Stimulated activated CD8-positive, alpha-beta memory T cell treated with anti-CD3 and anti-CD28 coated beads, Interleukin-7, amount 100 ng/mL, for 1 hour (primary cell): ENCODE measurements around the gene WNT9A.

Experiments used
- DNase-seq, 2 donors: peaks; one replicate each; pipeline ENCODE4 v3.0.0-alpha.2; 2020; ENCODE audit warnings: low read depth in 2 of 2

WNT9A gene

DNA sequence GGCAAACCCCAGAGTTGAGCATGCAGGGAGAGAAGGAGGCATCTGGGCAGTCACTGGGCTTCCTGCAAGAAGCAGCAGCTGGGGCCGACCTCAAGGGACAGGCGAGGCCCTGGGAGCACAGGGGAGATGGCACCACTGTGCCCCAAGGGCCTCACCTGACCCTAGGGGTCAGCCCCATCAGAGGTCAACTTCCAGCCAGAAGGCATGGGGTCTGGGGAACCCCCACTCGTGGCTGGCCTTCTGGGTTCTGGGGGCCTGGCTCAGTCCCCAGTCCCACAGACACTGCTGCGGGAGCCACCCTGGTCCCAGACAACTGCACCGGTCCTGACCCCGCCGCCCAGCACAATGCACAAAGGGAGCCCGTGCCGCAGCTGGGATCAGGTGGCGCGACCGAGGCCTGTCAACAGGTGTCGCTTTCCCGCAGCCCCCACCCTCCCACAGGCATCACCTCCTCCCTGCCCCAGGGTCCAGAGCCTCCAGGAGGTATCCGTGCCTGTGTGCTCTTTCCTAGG, 6.2 kb downstream of the WNT9A start:
- DNase-seq = no peak

DNA sequence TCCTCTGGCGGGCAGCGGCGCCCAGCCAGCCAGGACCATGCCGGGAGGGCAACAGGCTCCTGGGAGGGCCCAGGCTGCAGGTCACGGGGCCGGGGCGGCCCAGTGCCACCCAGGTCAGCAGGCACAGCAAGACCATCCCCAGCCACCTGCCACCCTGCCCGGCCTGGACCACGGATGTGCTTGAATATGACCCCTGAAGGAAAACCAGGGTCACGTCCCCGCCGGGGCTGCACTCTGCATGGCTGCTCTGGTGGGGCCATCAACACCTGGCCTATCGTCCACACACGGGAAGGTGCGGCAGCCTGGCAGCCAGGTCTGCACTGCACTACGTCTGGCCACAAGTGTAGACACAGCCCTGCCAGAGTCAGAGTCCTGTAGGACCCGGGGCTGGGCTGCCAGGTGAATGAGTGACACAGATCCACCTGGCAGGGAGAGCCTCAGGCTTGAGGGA, 6.9 kb downstream of the WNT9A start:
- no peak for DNase-seq

- DNase-seq = no peak
These were observed 7.7 kb downstream of the WNT9A start for GRCh38 chr1:227939791-227940771.

- no peak for DNase-seq
These were observed 8.6 kb downstream of the WNT9A start for GRCh38 chr1:227938911-227939790.

DNA sequence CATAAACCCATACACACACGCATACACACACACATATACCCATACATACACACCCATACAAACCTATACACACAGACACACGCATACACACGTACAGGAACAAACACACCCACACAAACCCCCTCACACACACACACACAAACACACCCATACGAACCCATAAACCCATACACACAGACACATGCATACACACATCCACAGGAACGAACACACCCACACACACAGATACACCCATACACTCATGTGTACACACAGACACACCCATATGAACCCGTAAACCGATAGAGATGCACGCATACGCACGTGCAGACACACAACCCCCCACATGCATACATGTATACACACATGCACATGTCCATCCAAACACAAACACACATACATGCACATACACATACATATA, 9.5 kb downstream of the WNT9A start:
- no peak for DNase-seq

- DNase-seq = no peak
These were observed 9.9 kb downstream of the WNT9A start for GRCh38 chr1:227937838-227938145.

DNA sequence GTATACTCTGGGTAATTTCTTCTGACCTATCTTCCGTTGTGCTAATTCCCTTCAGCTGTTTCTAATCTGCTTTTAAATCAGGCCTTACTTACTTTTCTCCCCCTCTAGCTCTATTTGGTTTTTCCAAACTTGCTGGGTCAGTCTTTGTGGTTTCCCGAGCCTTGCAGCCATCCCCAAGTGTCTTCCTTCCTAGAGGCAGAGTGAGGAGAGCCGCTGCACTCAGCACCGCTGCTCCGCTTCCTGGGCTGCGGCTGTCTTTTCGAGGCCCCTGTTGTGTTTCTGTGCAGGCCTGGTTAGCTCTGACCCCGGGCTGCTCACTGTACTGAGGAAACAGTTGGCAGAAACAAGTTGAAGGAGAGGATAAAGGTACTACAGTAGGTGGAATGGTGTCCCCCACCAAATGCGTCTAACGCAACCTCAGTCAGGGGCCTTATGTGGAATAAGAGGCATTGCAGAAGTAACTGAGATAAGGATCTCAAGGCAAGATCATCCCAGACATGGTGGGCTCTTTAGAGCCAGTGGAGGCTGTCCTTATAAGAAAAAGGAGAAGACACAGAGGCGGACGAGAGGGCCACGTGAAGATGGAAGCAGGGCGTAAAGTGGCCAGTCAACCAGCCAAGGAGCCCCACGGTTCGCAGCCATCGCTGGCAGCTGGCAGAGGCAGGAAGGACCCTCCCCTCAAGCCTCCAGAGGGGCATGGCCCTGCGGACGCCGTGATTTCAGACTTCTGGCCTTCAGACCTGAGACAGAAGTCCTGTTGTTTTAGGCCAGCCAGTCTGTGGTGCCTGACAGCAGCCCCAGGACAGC, 10.5 kb downstream of the WNT9A start:
- DNase-seq = no peak

DNA sequence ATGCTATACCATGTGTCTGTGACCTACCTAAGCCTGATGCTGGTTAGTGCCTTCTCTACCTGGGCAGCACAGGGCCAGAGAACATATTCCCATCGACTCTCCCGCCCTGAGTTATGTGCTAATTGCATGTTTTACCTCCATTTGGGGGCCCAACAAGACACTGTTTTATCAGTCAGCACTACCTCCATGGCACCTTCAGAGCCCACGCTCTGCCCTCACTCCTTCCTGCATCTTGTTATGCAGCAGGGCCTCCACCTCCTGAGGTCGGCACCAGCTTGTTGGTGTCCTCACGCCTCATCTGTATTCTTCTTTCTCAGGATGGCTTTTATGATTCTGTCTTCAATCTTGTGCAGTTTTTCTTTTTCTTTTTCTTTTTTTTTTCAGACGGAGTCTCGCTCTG, 11.9 kb downstream of the WNT9A start:
- DNase-seq = no peak

GRCh38 chr1:227934476-227935313, 13.0 kb downstream of the WNT9A start:
- DNase-seq = peak in 1 of 2 donors; percentile 4

DNA sequence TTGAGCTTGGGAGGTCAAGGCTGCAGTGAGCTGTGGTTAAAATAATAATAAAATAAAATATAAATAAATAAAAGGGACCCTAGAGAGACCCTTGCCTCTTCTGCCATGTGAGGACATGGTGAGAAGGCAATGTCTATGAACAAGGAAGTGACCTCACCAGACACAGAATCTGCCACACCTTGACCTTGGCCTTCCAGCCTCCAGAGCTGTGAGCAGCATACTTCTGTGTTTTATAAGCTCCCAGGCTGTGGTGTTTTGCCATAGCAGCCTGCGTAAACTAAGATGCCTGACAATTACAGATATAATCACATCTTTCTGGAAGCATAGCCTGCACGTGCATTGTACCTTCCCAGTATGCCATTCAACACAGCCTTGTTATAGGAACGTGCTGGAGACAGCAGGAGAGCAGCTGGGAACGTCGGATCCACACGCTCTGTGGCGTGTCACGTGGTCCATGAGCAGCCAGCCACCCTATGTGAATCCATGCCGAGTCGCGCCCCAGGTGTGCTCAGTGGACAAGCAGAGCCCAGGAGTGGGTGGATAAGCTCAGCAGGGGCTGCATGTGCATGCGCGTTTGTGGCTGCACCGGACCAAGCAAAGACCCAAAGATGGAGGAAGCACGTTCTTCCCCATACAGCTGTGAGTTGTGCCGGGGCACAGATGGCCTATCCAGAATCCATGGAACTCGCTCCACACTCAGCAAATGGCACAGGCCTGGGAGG, 17.8 kb downstream of the WNT9A start:
- no peak for DNase-seq

- DNase-seq = no peak
These were observed 18.8 kb downstream of the WNT9A start for GRCh38 chr1:227928811-227929375.

- no peak for DNase-seq
These were observed 19.6 kb downstream of the WNT9A start for GRCh38 chr1:227927971-227928741.

DNA sequence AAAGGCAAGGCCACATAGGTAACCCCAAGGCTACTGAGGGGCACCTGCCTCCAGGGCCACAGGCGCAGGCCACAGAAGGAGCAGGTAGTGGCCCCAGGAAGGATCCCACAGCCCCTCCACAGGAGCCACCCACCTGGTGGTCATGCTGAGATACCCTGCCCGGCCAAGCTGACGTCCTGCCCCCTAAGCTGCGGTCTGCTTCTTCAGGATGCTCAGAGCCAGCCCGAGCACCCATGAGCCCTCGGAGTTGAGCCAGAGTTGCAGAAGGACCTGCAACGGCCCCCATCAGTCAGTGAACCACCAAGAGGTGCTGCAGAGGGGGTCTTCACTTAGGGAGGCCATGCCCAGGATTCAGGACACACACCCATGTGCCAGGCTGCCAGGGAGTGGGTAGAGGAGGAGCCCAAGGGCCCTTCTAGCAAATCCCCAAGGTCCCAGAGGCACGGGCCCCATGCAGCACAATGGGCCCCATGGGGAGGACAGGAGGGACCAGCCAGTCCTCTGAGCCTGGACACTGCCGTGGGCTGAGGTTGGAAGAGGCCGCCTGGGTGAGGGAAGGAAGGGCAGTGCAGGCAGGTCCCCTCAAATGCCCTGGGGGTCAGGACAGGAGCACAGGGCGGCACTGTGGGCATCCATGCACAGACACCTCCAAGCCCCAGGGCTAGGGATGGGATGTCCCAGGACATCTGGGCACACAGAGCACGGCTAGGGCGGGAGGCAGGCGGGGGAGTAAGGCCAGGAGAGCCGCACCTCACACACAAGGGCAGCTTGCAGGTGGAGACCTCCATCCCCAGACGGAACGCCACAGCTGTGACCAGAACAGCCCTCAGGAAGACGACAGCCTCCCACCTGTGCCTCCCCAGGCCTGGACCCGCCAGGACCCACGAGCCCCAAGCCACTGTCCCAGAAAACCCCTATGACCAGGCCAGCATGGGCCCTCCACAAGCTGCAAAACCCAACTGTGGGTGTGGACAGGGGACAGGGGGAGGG, 20.5 kb downstream of the WNT9A start:
- DNase-seq = no peak

DNA sequence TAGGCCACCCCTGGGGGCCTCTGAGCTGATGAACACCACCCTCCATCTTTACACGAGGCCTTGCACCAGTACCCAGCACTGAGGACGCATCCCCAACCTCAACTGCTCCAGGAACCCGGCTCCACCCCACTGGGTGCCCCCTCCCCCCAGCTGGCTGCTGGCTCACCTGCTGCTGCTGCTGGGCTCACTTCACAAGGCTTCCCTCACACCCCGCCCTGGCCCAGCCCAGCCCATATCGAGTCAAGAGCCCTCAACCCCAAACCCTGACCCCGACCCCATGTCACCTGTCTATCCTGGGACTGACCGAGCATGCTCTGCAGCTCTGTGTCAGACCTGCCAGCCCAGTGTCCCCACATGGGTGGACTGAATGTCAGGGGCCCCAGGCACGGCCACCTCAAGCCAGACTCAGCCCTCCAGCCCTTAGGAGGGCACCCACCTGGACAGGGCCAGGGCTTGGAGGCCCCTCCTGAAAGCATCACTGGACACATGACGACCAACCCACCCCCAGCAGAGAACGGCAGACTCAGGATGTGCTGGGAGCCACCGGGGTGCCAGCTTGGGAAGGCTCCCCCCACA, 21.4 kb downstream of the WNT9A start:
- no peak for DNase-seq

GRCh38 chr1:227925582-227926198, 22.0 kb downstream of the WNT9A start:
- DNase-seq = no peak

DNA sequence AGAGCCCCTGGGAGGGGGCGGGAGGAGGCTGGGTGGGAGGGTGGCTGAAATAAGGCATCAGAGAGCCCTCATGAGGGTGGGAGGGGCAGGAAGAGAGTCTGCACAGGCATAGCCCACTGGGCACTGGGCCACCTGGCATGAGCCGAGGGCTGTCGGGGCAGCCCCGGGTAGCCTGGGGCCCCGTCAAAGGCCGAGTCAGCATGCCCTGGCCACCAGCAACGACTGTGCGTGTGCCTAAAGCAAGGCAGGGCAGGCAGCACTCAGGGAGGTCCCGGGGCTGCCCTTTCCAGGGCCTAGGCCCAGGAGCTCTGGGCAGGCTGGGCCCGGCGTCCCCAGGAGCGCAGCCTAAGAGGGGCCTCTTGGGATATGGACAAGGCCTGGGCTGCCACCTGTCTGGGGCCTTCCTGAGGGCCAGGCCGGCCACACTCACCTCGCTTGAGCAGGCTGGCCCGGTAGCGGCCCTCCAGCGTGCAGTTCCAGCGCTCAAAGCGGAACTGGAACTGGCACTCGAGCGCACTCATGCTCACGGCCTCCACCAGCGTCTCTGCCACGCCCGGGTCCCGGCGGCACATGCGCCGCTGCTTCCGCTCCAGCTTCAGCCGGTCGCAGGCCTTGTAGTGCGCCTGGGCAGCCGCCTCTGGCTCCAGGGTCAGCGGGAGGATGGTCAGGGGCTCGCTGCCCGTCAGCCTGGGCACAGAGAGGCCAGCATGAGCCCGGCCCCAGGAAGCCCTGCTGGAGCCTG, 22.7 kb downstream of the WNT9A start:
- no peak for DNase-seq
